SU-DHL-6 (cell line): ENCODE results near the gene RASSF9.

Experiments used
- H2AFZ ChIP-seq: fragments of 200-600 bp; sonication (generic); 2 replicates; pipeline ENCODE4 v1.6.1; 2014; ENCODE audit warnings: low read depth, mild to moderate bottlenecking, moderate library complexity, mixed read lengths, antibody characterized with exemption, low read length; ENCODE audit not compliant: severe bottlenecking
- H3F3A ChIP-seq: fragments of 200-600 bp; shearing (Covaris generic); 2 replicates; pipeline ENCODE4 v1.6.0; 2016; ENCODE audit warnings: antibody characterized with exemption, mild to moderate bottlenecking; ENCODE audit not compliant: insufficient read depth
- H3K27ac ChIP-seq: fragments of 200-600 bp; sonication (generic); 2 replicates; pipeline ENCODE4 v1.5.1; 2016; ENCODE audit warnings: low read depth, mild to moderate bottlenecking, low read length, moderate library complexity, mixed read lengths
- H3K27me3 ChIP-seq: fragments of 200-600 bp; sonication (generic), shearing (Covaris generic); 2 replicates; pipeline ENCODE4 v1.6.0; 2014; ENCODE audit warnings: mild to moderate bottlenecking, low read length
- H3K36me3 ChIP-seq: fragments of 200-600 bp; sonication (generic); 2 replicates; pipeline ENCODE4 v1.6.1; 2014; ENCODE audit warnings: mild to moderate bottlenecking, low read length, mixed read lengths
- H3K4me2 ChIP-seq: fragments of 300-600, 200-600 bp; shearing (Covaris generic), sonication (generic); 2 replicates; pipeline ENCODE4 v1.6.0; 2014; ENCODE audit warnings: low read length, low read depth, mild to moderate bottlenecking; ENCODE audit not compliant: poor library complexity, severe bottlenecking
- H3K4me3 ChIP-seq: fragments of 200-600 bp; sonication (generic); 2 replicates; pipeline ENCODE4 v1.5.1; 2014; ENCODE audit warnings: antibody characterized with exemption, low read length, mild to moderate bottlenecking, mixed read lengths; ENCODE audit not compliant: insufficient read depth, poor library complexity, severe bottlenecking
- H3K79me2 ChIP-seq: fragments of 200-600 bp; sonication (generic); 2 replicates; pipeline ENCODE4 v1.6.1; 2014; ENCODE audit warnings: mild to moderate bottlenecking, low read length, moderate library complexity; ENCODE audit not compliant: insufficient read depth
- H3K9ac ChIP-seq: fragments of 200-600 bp; sonication (generic); 2 replicates; pipeline ENCODE4 v1.7.0; 2014; ENCODE audit warnings: mild to moderate bottlenecking, low read length
- H3K9me2 ChIP-seq: fragments of 200-600 bp; sonication (generic); replicated peaks from 2 replicates; pipeline ENCODE4 v1.6.1; 2014; ENCODE audit warnings: low read length; ENCODE audit not compliant: insufficient read depth
- H3K9me3 ChIP-seq: fragments of 200-600 bp; sonication (generic); 2 replicates; pipeline ENCODE4 v1.6.1; 2014; ENCODE audit warnings: low read length, mixed read lengths; ENCODE audit not compliant: insufficient read depth
- H4K20me1 ChIP-seq: fragments of 200-600 bp; sonication (generic); 2 replicates; pipeline ENCODE4 v1.6.1; 2014; ENCODE audit warnings: low read depth, mild to moderate bottlenecking, antibody characterized with exemption, low read length, moderate library complexity, mixed read lengths
- EZH2phosphoT487 ChIP-seq: fragments of 200-600 bp; sonication (generic), shearing (Covaris generic); conservative IDR thresholded peaks from 2 replicates; pipeline ENCODE4 v1.6.1; 2018; ENCODE audit warnings: mild to moderate bottlenecking, antibody characterized with exemption, low read length, moderate library complexity, mixed read lengths
- TF ChIP-seq, protein P1 (sequence below): fragments of 200-600 bp; sonication (generic); IDR thresholded peaks from one replicate; pipeline ENCODE4 v1.5.1; 2017; ENCODE audit warnings: antibody characterized with exemption, mild to moderate bottlenecking, low read length, moderate library complexity; ENCODE audit not compliant: insufficient read depth, poor library complexity, severe bottlenecking

RASSF9 gene

DNA sequence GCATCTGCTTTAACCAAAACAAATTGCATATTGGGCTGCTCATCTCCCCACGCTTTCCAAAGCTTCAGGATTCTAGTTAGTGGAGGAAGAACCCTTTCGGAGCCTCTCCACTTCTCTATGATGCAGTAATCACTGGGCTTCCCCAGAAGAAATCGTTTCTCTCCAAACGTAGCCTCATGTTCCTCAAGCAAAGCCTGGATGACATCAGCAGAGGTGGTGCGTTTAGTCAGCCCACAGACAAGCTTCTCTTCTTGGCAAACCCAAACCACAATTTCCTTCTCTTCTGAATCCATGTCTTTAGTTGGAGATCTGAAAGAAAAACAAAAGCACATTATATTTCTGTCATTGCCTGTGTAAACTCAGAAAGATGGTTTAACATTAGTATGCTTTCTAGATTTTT lies 30.6 kb downstream of the RASSF9 start:
- TF ChIP-seq, protein P1, sequence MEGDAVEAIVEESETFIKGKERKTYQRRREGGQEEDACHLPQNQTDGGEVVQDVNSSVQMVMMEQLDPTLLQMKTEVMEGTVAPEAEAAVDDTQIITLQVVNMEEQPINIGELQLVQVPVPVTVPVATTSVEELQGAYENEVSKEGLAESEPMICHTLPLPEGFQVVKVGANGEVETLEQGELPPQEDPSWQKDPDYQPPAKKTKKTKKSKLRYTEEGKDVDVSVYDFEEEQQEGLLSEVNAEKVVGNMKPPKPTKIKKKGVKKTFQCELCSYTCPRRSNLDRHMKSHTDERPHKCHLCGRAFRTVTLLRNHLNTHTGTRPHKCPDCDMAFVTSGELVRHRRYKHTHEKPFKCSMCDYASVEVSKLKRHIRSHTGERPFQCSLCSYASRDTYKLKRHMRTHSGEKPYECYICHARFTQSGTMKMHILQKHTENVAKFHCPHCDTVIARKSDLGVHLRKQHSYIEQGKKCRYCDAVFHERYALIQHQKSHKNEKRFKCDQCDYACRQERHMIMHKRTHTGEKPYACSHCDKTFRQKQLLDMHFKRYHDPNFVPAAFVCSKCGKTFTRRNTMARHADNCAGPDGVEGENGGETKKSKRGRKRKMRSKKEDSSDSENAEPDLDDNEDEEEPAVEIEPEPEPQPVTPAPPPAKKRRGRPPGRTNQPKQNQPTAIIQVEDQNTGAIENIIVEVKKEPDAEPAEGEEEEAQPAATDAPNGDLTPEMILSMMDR: no peak
- TF ChIP-seq EZH2phosphoT487: no peak
- H3K9me2 ChIP-seq: no peaks in the 10 kb centered on the region

DNA sequence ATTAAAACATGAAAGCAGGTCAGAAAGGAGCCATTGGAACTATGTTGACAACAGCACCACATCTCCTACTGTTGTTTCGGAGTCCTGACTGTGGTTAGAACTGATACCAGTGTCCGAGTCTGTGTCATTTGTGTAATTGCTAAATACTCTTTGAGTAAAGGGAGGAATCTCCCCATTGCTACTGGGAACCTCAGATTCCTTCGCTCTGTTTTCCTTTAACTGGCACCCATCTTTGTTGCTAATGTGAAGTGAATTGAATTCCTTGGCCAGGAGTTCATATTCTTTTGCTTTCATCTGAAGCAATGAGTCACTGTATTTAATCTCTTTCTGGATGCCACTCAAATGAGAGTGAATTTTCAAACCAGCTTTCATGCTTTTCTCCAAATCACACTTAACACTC lies 31.5 kb downstream of the RASSF9 start:
- no peaks in the 10 kb centered on the region for H3K9me2 ChIP-seq
- H3K4me2 ChIP-seq: no peak overlapping the region
- TF ChIP-seq EZH2phosphoT487: no peak
- TF ChIP-seq, protein P1: no peak
- no peak overlapping the region for H3K9ac ChIP-seq
- H3K27me3 ChIP-seq: no peaks in the 10 kb centered on the region
- no peaks in the 10 kb centered on the region for H3K9me3 ChIP-seq
- H4K20me1 ChIP-seq: no peaks in the 10 kb centered on the region
- H3K27ac ChIP-seq: no peak overlapping the region
- H3K36me3 ChIP-seq: no peaks in the 10 kb centered on the region
- no peak overlapping the region for H2AFZ ChIP-seq
- no peaks in the 10 kb centered on the region for H3K79me2 ChIP-seq
- H3K4me3 ChIP-seq: no peak overlapping the region
- no peaks in the 10 kb centered on the region for H3F3A ChIP-seq

More for the DNA sequence above, 30.6 kb downstream of the RASSF9 start:
- Histone ChIP-seq H3K79me2 (no peaks in the 10 kb centered on the region), H3K9me3 (no peaks in the 10 kb centered on the region), H4K20me1 (no peaks in the 10 kb centered on the region), H3K27me3 (no peaks in the 10 kb centered on the region), H3K4me2 (no peak overlapping the region), H2AFZ (no peak overlapping the region), H3K4me3 (no peak overlapping the region), H3K9ac (no peak overlapping the region), H3K36me3 (no peaks in the 10 kb centered on the region), H3F3A (no peaks in the 10 kb centered on the region), H3K27ac (no peak overlapping the region)

DNA sequence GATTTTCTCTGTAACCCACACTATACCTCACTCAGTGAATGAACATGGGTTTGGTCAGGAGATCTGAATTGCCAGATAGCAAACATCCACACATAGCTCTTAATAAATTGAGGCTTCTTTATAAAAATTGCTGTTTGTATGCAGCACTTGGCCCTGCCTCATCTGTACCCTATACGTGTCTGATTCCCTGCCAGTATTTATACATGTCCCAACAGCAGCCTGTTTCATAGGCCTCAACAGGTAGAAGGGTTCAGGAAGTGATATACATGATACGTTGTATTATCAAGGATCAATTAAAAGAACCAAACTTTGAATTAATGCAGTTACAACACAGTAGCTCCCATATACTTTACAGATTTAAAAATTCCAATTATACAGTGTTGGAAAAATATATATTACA lies 32.3 kb downstream of the RASSF9 start:
- Histone ChIP-seq H4K20me1 (no peaks in the 10 kb centered on the region), H2AFZ (no peak overlapping the region), H3K9ac (no peak overlapping the region), H3K36me3 (no peaks in the 10 kb centered on the region), H3K9me2 (no peaks in the 10 kb centered on the region), H3K4me2 (no peak overlapping the region), H3K79me2 (no peaks in the 10 kb centered on the region), H3K27ac (no peak overlapping the region), H3K4me3 (no peak overlapping the region), H3F3A (no peaks in the 10 kb centered on the region), H3K27me3 (no peaks in the 10 kb centered on the region), H3K9me3 (no peaks in the 10 kb centered on the region)
- no peak for TF ChIP-seq EZH2phosphoT487
- TF ChIP-seq, protein P1: no peak

DNA sequence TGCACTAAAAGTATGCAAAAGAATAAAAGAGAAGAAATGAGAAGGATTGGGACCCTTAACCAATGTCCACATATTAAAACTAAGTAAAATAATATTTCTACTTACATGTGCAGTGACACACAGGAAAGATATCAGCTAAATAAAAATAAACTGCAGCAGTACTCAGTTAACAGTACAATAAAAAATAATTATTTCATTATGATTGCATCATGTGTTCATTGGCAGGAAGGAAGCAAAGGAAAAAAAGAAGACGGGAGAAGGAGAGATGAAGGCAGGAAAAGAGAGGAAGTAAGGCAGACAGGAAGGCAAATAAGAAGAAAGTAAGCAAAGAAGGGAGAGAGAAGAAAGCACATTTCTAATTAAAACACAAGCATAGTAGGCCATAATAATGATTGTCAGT lies 33.0 kb downstream of the RASSF9 start:
- no peak overlapping the region for H3K27ac ChIP-seq

More for the DNA sequence above, 33.0 kb downstream of the RASSF9 start:
- Histone ChIP-seq H3K4me2 (no peak overlapping the region), H3F3A (no peaks in the 10 kb centered on the region), H3K9me2 (no peaks in the 10 kb centered on the region), H3K79me2 (no peaks in the 10 kb centered on the region), H3K9ac (no peak overlapping the region), H4K20me1 (no peaks in the 10 kb centered on the region), H3K36me3 (no peaks in the 10 kb centered on the region), H3K9me3 (no peaks in the 10 kb centered on the region), H2AFZ (no peak overlapping the region), H3K27me3 (no peaks in the 10 kb centered on the region), H3K4me3 (no peak overlapping the region)
- TF ChIP-seq EZH2phosphoT487: no peak
- TF ChIP-seq, protein P1: no peak
